Activated CD8-positive, alpha-beta memory T cell treated with anti-CD3 and anti-CD28 coated beads, Interleukin-2, amount 50 U/mL, for 24 hours (primary cell): ENCODE measurements around the gene PLGRKT.
"Not testable (repeated sequence)": the region's sequence is repeated elsewhere in the genome, so short reads cannot be mapped to it uniquely, and the experiment has no call there.

Source experiments
- DNase-seq: peaks from one replicate; pipeline ENCODE4 v3.0.0-alpha.2; 2020; ENCODE audit errors: extremely low read depth

Gene PLGRKT

GRCh38 chr9:5452286-5452609 lies 14.5 kb upstream of the PLGRKT start:
- DNase-seq, result no peak

GRCh38 chr9:5450359-5451091 lies 12.8 kb upstream of the PLGRKT start, which contains the start of gene CD274:
TSS of gene CD274 (plus strand) at chr9:5450542. CDS start at chr9:5456114, 5,572 bp downstream.
- DNase-seq, result peak; percentile 57

DNA sequence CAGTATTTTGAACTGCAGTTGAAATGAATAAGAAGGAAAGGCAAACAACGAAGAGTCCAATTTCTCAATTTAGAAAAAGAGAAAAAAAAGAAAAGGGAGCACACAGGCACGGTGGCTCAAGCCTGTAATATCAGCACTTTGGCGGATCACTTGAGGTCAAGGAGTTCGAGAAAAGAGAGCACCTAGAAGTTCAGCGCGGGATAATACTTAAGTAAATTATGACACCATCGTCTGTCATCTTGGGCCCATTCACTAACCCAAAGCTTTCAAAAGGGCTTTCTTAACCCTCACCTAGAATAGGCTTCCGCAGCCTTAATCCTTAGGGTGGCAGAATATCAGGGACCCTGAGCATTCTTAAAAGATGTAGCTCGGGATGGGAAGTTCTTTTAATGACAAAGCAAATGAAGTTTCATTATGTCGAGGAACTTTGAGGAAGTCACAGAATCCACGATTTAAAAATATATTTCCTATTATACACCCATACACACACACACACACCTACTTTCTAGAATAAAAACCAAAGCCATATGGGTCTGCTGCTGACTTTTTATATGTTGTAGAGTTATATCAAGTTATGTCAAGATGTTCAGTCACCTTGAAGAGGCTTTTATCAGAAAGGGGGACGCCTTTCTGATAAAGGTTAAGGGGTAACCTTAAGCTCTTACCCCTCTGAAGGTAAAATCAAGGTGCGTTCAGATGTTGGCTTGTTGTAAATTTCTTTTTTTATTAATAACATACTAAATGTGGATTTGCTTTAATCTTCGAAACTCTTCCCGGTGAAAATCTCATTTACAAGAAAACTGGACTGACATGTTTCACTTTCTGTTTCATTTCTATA lies 12.0 kb upstream of the PLGRKT start:
- DNase-seq, result no peak

DNA sequence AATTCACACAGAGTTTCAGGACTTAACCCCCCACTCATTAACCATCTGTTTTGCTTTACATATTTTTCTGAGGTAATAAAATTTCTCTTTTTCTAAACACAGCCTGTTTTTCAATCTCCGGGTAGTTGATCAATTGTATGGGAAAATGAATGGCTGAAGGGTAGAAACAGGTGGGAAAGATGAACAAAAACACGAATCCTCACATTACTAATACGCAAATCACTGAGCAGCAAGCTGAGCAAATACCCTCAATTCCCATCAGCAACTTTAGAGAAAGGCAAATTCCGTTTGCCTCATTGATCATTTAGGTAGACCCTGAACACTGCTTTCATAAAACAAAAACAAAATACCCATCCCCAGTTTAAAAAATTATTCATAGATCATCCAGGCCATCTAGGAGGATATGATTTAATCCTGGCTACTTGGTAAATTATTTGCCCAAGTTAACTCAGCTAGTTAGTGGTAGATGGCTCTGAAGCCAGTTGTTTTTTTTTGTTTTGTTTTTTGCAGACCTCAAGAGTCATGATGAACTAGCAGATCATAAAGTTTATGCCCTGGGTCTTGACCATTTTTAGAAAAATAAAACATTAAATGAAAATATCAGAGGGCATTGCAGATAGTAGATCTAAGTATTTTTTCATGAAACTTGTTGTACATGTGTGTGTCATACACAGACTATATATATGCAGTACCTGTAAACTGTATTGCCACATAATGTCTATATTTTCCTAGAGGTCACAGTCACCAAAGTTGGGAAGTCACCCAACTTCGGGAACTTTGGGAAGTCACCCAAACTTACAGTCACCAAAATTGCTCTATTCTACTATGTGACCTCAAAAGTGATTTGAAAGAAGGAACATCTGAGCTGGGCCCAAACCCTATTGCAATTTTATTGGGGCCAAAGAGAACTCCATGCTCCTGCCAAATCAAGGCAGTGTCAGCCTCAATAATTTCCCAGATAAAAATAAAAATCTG lies 11.0 kb upstream of the PLGRKT start:
- no peak for DNase-seq

GRCh38 chr9:5448016-5448415 lies 10.3 kb upstream of the PLGRKT start:
- DNase-seq, result no peak

DNA sequence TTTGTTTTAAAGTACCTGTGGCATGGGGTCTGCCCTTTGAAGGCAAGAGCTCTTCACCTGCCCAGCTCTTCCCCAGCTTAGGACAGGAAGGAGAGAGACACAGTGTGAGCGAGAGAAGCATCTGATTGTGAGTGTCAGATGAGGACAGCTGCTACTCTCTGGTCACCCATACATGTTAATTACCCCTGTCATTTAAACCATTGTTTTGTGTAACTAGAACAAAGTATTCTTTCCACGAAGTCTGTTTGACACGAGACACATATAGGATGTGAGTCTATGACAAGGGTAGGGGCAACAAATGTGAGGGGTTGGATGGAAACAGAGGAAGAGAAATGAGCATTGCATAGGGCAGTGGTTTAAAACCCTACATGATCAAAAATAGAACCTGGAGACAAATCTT lies 9.6 kb upstream of the PLGRKT start:
- no peak for DNase-seq

GRCh38 chr9:5446451-5447236 lies 8.9 kb upstream of the PLGRKT start:
- DNase-seq, result no peak

DNA sequence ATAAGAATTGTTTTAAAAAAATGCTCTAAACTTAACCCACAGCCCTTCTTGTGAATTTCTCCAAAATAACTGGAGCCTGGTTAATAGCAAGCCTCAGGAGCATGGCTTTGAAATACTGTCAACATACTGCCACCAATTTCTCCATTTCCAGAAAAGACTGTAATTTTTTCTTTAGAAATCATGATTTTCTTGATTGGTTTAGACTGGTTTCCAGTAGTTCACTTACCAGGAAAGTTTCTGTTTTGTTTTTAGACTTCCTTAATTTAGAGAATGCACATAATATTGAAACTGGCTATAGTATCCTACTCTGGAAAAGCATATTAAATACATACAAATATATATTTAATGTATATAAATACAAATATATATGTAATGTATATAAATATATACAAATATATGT lies 8.2 kb upstream of the PLGRKT start:
- no peak for DNase-seq

- not testable (repeated sequence) for DNase-seq
Observed at GRCh38 chr9:5445096-5445495, 7.4 kb upstream of the PLGRKT start.

DNA sequence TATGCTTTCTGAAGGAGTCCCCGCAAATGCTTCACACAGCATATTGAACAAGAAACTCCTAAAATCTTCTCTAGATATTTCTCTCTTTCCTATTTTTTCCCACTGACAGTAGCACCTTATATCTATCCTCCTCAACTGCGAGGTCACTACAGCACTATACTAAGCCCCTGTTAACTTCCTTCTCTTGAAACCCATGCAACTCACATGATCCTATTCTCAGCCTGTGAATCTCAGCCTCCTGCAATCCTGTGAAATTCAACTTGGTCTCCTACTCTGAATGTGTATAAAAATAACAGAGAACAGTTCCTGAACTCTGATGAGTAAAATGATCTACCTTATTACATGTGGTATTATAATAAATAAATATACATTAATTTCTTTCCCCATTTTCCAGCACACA lies 6.1 kb upstream of the PLGRKT start:
- DNase-seq, result no peak

- no peak for DNase-seq
Observed at GRCh38 chr9:5442400-5443011, 4.8 kb upstream of the PLGRKT start.

DNA sequence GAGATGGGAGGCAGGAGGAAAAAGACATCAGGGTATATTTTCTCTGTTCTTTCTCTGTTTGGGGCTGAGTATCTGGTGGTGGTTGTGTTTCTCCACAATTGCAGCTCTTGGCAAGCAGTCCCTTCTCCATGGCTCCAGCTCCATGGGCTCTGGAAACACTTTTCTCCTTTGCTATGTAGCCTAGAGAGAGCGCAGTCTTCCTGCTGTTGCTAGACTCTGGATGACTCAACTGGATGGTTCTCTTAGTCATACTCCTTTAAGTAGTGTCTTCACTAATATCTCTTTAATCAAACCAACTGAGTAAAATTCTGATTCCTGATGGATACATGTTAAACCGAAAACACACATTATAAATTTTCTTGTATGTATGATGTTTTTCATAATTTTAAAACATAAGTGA lies 3.3 kb upstream of the PLGRKT start:
- DNase-seq, result no peak

GRCh38 chr9:5440426-5440825 lies 2.7 kb upstream of the PLGRKT start:
- no peak for DNase-seq

- DNase-seq, result no peak
Observed at GRCh38 chr9:5438301-5439162, 807 bp upstream of the PLGRKT start.

DNA sequence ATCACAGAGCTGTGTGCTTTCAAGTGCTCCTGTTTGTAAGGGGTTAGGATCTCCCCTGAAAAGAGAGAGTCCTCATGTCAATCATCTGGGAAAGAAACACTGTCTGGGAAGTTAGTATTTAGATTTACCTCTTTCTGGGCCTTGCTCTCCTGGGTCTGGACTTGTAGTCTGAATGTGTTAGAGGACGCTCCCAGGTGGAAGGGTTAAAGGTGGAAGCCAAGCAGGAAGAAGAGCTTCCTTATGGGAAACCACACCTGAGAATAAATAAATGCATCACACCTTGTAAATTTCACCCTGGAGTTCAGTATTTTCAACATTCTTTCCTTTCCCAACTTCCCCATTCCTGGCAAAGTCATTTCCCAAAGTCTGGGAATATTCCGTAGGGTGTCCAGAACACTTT lies 1.3 kb downstream of the PLGRKT start:
- no peak for DNase-seq

DNA sequence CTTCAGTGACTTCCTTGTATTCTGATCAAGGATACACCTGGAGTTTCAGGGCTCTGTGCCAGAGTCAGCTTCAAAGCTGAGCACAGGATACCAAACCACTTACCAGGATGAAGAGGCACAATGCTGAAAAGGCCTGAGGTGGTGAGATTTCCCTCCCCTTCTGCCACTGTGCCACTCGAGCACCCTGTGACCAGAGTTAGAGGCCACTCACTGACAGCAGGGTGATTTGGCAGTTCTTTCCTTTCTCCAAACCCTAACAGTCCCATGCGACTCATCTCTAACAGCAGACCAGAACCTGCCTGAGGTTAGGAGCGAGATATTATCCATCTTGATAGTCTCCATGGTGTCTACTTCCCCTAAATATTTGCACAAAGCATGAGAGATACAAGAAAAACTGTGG lies 1.8 kb downstream of the PLGRKT start:
- no peak for DNase-seq

DNA sequence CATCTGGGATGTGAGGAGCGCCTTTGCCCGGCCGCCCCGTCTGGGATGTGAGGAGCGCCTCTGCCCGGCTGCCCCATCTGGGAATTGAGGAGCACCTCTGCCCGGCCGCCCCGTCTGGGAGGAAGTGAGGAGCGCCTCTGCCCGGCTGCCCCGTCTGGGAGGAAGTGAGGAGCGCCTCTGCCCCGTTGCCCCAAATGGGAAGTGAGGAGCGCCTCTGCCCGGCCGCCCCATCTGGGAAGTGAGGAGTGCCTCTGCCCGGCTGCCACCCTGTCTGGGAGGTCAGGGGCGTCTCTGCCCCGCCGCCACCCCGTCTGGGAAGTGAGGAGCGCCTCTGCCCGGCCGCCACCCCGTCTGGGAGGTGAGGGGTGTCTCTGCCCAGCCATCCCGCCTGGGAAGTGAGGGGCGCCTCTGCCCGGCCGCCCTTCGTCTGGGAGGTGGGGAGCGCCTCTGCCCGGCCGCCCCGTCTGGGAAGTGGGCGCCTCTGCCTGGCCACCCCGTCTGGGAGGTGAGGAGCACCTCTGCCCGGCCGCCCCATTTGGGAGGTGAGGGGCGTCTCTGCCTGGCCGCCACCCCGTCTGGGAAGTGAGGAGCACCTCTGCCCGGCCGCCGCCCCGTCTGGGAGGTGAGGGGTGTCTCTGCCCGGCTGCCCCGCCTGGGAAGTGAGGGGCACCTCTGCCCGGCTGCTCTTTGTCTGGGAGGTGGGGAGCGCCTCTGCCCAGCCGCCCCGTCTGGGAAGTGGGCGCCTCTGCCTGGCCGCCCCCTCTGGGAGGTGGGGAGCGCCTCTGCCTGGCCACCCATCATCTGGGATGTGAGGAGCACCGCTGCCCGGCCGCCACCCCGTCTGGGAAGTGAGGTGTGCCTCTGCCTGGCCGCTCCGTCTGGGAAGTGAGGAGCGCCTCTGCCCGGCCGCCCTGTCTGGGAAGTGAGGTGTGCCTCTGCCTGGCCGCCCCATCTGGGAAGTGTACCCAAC lies 3.6 kb downstream of the PLGRKT start:
- DNase-seq, result not testable (repeated sequence)

DNA sequence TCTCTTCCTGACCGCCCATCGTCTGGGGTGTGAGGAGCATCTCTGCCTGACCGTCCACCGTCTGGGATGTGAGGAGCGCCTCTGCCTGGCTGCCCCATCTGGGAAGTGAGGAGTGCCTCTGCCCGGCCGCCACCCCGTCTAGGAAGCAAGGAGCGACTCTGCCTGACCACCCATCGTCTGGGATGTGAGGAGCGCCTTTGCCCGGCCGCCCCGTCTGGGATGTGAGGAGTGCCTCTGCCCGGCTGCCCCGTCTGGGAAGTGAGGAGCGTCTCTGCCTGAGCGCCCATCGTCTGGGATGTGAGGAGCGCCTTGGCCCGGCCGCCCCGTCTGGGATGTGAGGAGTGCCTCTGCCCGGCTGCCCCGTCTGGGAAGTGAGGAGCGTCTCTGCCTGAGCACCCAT lies 4.4 kb downstream of the PLGRKT start:
- DNase-seq, result not testable (repeated sequence)

DNA sequence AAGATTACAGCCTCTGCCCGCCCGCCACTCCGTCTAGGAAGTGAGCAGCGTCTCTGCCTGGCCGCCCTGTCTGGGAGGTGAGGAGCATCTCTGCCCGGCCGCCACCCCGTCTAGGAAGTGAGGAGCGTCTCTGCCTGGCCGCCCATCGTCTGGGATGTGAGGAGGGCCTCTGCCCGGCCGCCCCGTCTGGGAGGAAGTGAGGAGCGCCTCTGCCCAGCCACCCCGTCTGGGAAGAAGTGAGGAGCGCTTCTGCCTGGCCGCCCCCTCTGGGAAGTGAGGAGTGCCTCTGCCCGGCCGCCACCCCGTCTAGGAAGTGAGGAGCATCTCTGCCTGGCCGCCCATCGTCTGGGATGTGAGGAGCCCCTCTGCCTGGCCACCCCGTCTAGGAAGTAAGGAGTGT lies 4.8 kb downstream of the PLGRKT start:
- DNase-seq, result not testable (repeated sequence)
